Measurements from ENCODE around the gene SEMA4A. TPM values are rescaled to one million over a fixed set of nuclear protein-coding genes. Genes with fewer than 3 reads are reported as not detected.

Gene SEMA4A
- total and polyA plus RNA-seq, 9 of the 15 experiments (the other 6 are each of a cell fraction or from before 2014, with no cell fraction given) = 0.04 to 1.7 (median 0.45) TPM

GRCh38 chr1:156122519-156123355 lies 30.6 kb upstream of the SEMA4A start (continued):
- no peak for TF ChIP-seq LCOR (CRISPR knock-in tag; IDR thresholded peaks at IDR 0.05)
- TF ChIP-seq ERF (CRISPR knock-in tag; IDR thresholded peaks at IDR 0.05) = no peak
- TF ChIP-seq HES1 (IDR thresholded peaks at IDR 0.05; ENCODE audit: low read depth) = no peak
- no peak for TF ChIP-seq U2AF1 (optimal IDR thresholded peaks at IDR 0.05; ENCODE audit: low read depth, low read length)
- TF ChIP-seq ZNF318 (IDR thresholded peaks at IDR 0.05; ENCODE audit: borderline replicate concordance in 1 of 2, low read depth in 1 of 2) = no peak
- TF ChIP-seq HDAC1 (IDR thresholded peaks at IDR 0.05) = peak in 1 of 2 experiments; percentile 46; a peak in 1 of 4 replicates
- TF ChIP-seq RUNX1 (IDR thresholded peaks at IDR 0.05; ENCODE audit: low read depth) = no peak
- TF ChIP-seq CREBBP (IDR thresholded peaks at IDR 0.05; ENCODE audit: low read depth, low read length) = no peak
- no peak for TF ChIP-seq ZNF766 (CRISPR knock-in tag; conservative IDR thresholded peaks at IDR 0.05)
- TF ChIP-seq ESRRA (IDR thresholded peaks at IDR 0.05; ENCODE audit: borderline replicate concordance, low read depth) = peak; percentile 92
- no peak for TF ChIP-seq ZFP30 (CRISPR knock-in tag; IDR thresholded peaks at IDR 0.05; ENCODE audit: borderline replicate concordance)
- peak; percentile 81 for TF ChIP-seq MAFF (IDR thresholded peaks at IDR 0.05; ENCODE audit: low read length)
- no peak for TF ChIP-seq TEAD2 (tag; IDR thresholded peaks at IDR 0.05)
- TF ChIP-seq NFE2 (IDR thresholded peaks at IDR 0.05; ENCODE audit: low read depth) = peak; percentile 93
- TF ChIP-seq HMGXB4 (CRISPR knock-in tag; IDR thresholded peaks at IDR 0.05) = no peak
- no peak for TF ChIP-seq MTA2 (IDR thresholded peaks at IDR 0.05; ENCODE audit: low read depth)
- TF ChIP-seq ILK (tag; IDR thresholded peaks at IDR 0.05; ENCODE audit: borderline replicate concordance, low read depth) = no peak
- TF ChIP-seq CCAR2 (IDR thresholded peaks at IDR 0.05; ENCODE audit: low read depth, low read length) = no peak
